NCI-H526 (cell line): ENCODE measurements around the gene SLC33A1.
"Not testable (repeated sequence)": the region's sequence is repeated elsewhere in the genome, so short reads cannot be mapped to it uniquely, and the experiment has no call there.

Experiments
- DNase-seq, 2 experiments: peaks; one replicate each; lab custom pipeline; 2025; lab: John Stamatoyannopoulos, UW

SLC33A1 gene

GRCh38 chr3:155854141-155854940 is at the start of gene SLC33A1:
TSS of gene SLC33A1 (minus strand) at chr3:155854427. CDS start at chr3:155853997, 430 bp downstream.
- peak; percentile 98 to 99 for DNase-seq

DNA sequence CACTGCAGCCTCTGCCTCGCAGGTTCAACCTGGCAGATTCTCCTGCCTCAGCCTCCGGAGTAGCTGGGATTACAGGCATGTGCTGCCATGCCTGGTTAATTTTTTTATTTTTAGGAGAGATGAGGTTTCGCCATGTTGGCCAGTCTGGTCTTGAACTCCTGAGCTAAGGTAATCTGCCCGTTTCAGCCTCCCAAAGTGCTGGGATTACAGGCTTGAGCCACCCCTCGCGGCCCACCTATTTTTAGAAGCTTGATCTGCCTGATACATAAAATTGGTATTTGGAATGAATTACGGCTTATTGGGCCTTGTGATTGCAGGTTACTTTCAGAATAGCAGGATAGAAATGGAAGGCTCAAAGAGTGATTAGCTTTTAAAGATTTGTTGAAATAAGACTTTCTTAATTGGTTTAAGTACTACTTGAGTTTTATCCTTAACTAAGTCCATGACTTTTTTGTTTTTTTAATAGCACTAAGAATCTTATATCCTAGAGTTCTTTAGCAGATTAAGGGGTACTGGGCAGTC is 41.2 kb upstream of the SLC33A1 start:
- no peak for DNase-seq

DNA sequence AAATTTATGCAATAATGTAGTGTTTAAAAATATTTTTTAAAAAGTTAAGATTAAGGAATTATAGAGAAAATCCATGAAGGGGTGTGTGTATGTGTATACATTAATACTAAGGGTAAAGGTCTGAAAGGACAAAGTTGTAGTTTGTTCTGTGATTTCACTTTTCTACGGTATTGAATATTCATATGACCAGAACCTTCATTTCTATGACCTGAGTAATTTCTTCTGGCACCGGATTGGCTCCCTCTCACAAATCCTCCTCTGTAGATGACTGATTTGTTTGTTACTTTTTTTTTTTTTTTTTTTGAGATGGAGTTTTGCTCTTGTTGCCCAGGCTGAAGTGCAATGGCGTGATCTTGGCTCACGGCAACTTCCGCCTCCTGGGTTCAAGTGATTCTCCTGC is 37.1 kb upstream of the SLC33A1 start:
- DNase-seq: no peak

DNA sequence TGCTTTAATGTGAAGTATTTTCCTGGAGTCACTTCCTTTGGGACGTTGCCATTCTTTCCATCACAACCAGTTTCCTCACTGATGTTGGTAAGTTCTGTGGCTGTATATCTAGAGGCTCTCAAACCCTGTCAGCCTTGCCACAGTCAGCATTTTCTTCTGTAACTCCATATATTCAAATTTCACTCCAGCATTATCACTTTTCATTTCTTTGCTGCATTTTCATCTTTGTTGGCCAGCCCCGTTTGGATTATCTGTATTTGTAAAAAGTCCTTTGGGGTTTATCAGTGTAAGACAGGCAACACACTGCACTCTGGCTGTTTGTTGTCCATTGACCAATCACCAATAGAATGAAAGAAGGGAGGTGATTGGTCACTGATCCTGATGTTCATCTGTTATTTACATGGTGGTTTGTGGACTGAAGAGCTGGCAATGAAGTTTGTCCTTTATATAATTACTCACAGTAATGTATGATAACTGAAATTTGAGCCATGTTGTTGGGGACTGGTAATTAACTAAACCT is 36.5 kb upstream of the SLC33A1 start:
- no peak for DNase-seq

DNA sequence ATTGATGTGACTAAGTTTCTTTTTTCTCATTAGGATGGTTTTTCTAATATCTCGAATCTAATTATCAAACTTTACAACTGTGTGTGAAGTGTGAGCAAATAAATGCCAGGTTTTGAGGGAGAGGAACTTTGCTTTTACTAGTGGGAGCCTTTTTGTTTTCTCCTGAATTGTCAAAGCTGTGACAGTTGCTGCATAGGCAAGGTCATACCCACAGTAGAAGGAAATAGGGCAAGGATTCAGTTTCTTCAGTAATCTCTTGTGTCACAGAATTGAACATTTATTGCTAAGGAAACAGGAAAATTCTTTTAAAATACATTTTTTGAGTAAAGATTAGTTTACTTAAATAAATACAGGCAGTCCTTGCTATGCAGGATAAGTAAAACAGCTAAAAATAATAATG is 35.7 kb upstream of the SLC33A1 start:
- DNase-seq: no peak

- no peak for DNase-seq
These were observed 35.0 kb upstream of the SLC33A1 start for GRCh38 chr3:155889212-155889611.

GRCh38 chr3:155886915-155887314 is 32.7 kb upstream of the SLC33A1 start:
- no peak for DNase-seq

DNA sequence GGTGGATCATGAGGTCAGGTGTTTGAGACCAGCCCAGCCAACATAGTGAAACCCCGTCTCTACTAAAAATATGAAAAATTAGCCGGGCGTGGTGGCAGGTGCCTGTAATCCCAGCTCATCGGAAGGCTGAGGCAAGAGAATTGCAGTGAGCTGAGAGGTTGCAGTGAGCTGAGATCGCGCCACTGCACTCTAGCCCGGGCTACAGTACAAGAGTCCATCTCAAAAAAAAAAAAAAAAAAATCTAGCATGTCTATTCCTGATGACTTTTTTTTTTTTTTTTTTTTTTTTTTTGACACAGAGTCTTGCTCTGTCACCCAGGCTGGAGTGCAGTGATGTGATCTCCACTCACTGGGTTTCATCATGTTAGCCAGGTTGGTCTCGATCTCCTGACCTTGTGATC is 32.1 kb upstream of the SLC33A1 start:
- not testable (repeated sequence) for DNase-seq

DNA sequence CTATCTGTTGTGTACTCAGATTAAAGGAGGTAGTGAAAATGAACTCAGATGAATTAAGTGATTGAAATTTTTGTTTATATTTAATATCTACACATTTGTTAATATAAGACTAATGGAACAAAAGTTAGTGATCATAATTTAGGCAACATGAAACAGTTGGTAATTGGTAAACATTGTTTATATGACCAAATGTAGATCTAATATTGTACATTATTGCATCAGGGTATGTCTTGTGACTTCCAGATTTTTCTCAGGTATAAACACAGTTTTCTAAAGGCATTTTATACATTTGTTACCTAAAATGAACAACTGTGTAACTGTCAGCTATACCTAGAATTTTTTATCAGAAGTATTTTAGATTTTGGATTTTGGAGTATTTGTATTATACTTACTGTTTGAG is 31.1 kb upstream of the SLC33A1 start:
- no peak for DNase-seq

DNA sequence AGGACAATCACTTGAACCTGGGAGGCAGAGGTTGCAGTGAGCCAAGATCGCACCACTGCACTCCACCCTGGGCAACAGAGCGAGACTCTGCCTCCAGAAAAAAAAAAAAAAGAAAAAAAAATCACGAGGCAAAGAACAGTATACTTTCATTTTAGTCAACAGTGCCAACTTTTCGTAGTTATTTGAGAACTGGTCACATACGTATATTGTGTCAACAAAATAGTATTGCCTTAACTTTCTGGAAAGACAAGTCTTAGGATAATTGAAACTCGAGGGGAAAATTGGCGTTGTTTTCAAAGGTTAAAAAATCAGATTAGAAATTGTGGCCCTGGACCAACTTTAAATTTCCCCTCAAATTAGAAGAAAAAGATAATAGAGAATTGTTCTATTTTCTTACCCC is 30.1 kb upstream of the SLC33A1 start:
- no peak for DNase-seq

- no peak for DNase-seq
These were observed 26.1 kb upstream of the SLC33A1 start for GRCh38 chr3:155880286-155880685.

DNA sequence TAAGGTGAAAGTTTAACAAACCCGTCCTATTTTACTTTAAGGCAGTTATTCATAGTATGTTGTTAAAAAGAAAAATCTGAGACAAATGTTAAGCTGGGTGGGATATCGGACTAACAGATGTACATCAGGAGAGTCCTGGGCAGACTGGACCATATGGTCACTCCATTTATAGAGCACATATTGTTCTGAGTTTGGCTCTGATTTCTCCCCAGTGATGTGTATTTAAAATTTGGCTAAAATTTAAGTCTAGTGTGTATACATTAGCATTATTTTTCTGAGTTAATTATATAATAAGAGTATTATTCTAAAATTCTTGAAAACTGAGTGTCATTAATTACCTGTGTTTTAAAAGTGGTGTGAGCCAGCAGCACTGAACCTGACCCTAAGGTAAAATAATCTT is 22.3 kb upstream of the SLC33A1 start:
- DNase-seq: no peak

DNA sequence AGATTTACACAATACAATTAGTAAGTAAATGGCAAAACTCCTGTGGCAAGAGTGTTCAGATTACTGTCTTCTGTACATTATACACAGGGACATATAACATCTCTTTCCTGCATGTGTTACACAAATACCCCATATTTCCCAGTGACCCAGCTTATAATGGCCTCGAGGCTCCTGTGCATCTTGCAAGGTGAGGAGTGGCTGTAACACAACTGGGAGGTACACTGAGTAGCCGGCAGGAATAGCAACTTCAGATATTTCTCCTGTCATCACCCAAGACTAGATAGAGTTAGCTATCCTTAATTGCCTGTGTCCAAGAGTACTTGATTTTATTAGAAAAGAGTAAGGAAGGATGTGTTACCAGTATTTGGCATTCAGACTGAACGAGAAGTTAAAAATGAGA is 21.8 kb upstream of the SLC33A1 start:
- DNase-seq: no peak

- no peak for DNase-seq
These were observed 18.8 kb upstream of the SLC33A1 start for GRCh38 chr3:155872904-155873646.

GRCh38 chr3:155871746-155872158 is 17.5 kb upstream of the SLC33A1 start:
- DNase-seq: peak in 1 of 2 experiments; percentile 71

- DNase-seq: peak; percentile 12 to 71
These were observed 16.9 kb upstream of the SLC33A1 start for GRCh38 chr3:155870945-155871745.

DNA sequence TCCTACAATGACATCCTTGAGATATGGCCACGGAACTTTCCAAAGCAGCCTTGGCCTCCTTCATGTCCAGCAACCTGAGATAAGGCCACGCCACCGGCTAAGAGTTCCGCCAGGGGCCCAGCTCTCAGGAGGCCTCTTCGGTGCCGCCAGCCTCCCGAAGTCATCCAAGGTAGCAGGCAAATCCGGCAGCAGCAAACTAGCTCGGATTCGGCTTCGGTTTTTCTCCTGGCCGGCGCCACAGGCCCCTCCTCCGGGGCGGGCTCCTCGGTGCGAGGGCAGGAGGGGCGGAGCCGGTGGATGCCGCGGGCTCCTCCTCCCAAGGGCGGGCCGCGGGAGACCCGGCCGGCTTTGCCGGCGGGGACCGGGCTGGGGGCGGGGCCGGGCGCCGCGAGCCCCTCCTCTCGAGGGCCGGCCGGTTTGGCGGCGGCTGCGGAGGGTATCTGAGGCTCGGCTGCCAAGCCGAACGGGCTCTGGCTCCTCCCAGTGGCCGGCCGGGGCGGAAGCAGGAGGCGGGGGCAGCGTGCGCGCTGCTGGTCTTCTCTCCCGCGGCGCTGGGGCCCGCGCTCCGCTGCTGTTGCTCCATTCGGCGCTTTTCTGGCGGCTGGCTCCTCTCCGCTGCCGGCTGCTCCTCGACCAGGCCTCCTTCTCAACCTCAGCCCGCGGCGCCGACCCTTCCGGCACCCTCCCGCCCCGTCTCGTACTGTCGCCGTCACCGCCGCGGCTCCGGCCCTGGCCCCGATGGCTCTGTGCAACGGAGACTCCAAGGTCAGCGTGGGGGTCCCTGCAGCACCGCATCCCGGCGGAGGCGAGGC is 16.1 kb upstream of the SLC33A1 start, which contains the start of gene GMPS:
Gene GMPS, plus strand, starts transcription at position 518 of the 812 bp plus-strand sequence. Its CDS starts 221 bp downstream, at position 739.
- peak; percentile 85 to 97 for DNase-seq

DNA sequence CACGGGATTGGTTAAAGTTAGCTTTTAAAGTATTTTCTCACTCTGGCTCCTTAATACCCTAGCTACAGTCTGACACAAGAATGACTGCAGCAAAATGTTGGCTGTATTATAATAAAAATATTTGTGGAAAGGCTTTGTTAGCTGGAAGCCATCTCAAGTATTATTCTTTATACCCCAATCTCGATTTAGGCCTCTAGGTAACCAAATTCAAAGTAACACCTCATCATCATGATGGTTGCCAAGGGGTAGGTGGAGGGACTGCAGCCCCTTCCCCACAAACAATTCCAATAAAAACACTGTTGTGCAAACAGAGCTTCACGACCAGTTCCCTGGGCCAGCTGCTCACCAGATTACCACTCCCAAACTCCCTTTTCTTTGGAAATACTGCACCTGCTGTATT is 15.5 kb upstream of the SLC33A1 start:
- DNase-seq: no peak

DNA sequence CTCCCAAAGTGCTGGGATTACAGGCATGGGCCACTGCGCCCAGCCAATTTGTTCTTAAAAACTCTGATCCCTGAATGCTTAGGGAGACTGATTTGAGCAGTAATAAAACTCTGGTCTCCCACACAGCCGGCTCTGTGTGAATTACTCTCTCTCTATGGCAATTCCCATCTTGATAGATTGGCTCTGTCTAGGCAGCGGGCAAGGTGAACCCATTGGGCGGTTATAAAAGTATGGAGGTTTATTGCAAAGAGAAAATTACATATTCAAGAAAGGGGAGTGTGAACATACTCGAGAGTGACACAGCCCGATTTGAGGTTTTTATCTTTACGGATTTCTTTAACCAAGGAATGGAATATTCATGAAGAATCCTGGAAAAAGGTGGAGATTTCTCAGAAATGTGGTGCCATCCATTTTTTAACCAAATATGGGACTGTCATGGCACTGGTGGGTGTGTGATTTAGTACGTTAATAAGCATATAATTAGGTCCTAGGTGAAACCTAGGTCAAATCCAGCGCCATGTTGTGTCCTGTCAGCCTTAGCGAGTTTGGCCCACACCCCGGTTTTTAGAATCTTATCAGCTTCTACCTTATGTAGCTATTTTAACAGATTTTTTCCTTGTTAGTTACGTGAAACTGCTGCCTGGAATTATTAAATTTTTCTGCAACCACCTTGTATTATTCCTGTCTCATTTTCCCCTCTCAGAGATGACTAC is 9.0 kb upstream of the SLC33A1 start:
- no peak for DNase-seq

DNA sequence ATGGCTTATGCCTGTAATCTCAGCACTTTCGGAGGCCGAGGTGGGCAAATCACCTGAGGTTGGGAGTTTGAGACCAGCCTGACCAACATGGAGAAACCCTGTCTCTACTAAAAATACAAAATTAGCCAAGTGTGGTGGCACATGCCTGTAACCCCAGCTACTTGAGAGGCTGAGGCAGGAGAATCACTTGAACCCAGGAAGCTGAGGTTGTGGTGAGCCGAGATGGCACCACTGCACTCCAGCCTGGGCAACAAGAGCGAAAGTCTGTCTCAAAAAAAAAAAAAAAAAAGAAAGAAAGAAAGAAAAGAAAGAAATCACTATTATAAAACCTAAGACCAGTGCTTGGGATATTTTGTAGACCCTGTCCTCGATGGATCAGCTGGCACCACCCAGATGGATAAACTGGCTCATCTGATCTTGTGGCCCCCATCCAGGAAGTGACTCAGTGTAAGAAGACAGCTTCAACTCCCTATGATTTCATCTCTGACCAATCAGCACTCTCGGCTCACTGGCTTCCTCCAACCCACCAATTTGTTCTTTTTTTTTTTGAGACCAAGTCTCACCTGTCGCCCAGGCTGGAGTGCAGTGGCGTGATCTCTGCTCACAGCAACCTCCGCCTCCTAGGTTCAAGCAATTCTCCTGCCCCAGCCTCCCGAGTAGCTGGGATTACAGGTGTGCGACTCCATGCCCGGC is 8.2 kb upstream of the SLC33A1 start:
- DNase-seq: not testable (repeated sequence)
